KMS-11 (cell line): ENCODE measurements around the gene MCF2L.

Source experiments
- H2AFZ ChIP-seq: fragments of 200-600 bp; sonication (generic); 2 replicates; pipeline ENCODE4 v1.6.1; 2016; ENCODE audit warnings: antibody characterized with exemption, mixed run types, low read depth
- H3K27ac ChIP-seq: fragments of 200-600 bp; sonication (generic); 2 replicates; pipeline ENCODE4 v1.6.1; 2016; ENCODE audit warnings: mild to moderate bottlenecking, mixed run types
- H3K27me3 ChIP-seq: fragments of 200-600 bp; sonication (generic); 2 replicates; pipeline ENCODE4 v1.6.1; 2017; ENCODE audit warnings: mild to moderate bottlenecking, low read depth, mixed run types, moderate library complexity; ENCODE audit not compliant: insufficient read depth
- H3K36me3 ChIP-seq: fragments of 200-600 bp; sonication (generic); 2 replicates; pipeline ENCODE4 v1.6.1; 2017; ENCODE audit warnings: mild to moderate bottlenecking, mixed run types; ENCODE audit not compliant: insufficient read depth
- H3K4me1 ChIP-seq: fragments of 200-600 bp; sonication (generic); 2 replicates; pipeline ENCODE4 v1.6.1; 2016; ENCODE audit warnings: mild to moderate bottlenecking, low read depth, mixed run types; ENCODE audit not compliant: poor library complexity, severe bottlenecking
- H3K4me2 ChIP-seq: fragments of 200-600 bp; sonication (generic); 2 replicates; pipeline ENCODE4 v1.7.0; 2016; ENCODE audit warnings: mild to moderate bottlenecking, mixed run types
- H3K4me3 ChIP-seq: fragments of 200-600 bp; sonication (generic); IDR thresholded peaks from 2 replicates; pipeline ENCODE4 v1.6.1; 2017; ENCODE audit warnings: low read depth, low read length, mixed read lengths; ENCODE audit not compliant: insufficient read depth
- H3K79me2 ChIP-seq: fragments of 200-600 bp; sonication (generic); 2 replicates; pipeline ENCODE4 v1.6.1; 2016; ENCODE audit warnings: low read depth, mixed run types; ENCODE audit not compliant: insufficient read depth
- H3K9ac ChIP-seq: fragments of 200-600 bp; sonication (generic); 2 replicates; pipeline ENCODE4 v1.6.1; 2016; ENCODE audit warnings: mild to moderate bottlenecking, mixed run types
- H4K20me1 ChIP-seq: fragments of 200-600 bp; sonication (generic); 2 replicates; pipeline ENCODE4 v1.6.1; 2016; ENCODE audit warnings: mild to moderate bottlenecking, mixed run types; ENCODE audit not compliant: insufficient read depth
- TF ChIP-seq, protein P1 (sequence below): fragments of 200-600 bp; sonication (generic); conservative IDR thresholded peaks from 2 replicates; pipeline ENCODE4 v1.6.1; 2017; ENCODE audit warnings: low read depth, mild to moderate bottlenecking, antibody characterized with exemption, low read length, moderate library complexity, mixed read lengths

Gene MCF2L

DNA sequence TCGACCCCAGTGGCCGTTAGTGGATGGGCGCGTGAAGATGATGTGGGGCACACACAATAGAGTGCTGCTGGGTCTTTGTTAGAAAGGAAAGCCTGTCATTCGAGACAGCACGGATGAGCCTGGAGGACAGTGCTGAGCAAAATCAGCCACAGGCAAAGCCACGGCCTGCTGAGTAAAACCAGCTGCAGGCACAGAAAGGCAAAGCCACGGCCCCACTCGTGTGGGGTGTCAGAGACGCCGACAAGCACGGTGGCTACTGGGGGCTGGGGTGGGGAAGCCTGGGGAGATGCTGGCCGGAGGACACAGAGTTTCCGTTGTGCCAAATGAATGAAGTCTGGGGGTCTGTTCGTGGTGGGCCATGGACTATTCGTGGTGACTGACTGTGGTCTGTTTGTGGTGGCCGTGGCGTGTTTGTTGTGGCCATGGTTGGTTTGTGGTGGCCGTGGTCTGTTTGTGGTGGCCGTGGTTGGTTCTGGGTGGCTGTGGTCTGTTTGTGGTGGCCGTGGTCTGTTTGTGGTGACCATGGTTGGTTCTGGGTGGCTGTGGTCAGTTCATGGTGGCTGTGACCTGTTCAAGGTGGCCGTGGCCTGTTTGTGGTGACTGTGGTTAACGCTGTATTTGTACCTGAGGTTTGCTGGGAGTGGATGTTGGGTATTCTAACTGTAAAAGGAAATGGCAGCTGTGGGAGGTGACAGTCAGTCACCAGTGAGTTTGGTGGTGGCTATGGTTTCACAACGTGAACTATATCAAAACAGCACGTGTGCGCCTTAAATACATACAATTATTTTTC, 36.3 kb downstream of the MCF2L start:
- no peaks in the 10 kb centered on the region for H3K4me1 ChIP-seq
- H3K4me2 ChIP-seq = no peak overlapping the region
- TF ChIP-seq, protein P1, sequence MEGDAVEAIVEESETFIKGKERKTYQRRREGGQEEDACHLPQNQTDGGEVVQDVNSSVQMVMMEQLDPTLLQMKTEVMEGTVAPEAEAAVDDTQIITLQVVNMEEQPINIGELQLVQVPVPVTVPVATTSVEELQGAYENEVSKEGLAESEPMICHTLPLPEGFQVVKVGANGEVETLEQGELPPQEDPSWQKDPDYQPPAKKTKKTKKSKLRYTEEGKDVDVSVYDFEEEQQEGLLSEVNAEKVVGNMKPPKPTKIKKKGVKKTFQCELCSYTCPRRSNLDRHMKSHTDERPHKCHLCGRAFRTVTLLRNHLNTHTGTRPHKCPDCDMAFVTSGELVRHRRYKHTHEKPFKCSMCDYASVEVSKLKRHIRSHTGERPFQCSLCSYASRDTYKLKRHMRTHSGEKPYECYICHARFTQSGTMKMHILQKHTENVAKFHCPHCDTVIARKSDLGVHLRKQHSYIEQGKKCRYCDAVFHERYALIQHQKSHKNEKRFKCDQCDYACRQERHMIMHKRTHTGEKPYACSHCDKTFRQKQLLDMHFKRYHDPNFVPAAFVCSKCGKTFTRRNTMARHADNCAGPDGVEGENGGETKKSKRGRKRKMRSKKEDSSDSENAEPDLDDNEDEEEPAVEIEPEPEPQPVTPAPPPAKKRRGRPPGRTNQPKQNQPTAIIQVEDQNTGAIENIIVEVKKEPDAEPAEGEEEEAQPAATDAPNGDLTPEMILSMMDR = no peak
- no peaks in the 10 kb centered on the region for H3K79me2 ChIP-seq
- no peaks in the 10 kb centered on the region for H3K36me3 ChIP-seq
- no peak overlapping the region for H3K27ac ChIP-seq
- no peak overlapping the region for H2AFZ ChIP-seq
- H3K9ac ChIP-seq = no peak overlapping the region
- H3K27me3 ChIP-seq = no peaks in the 10 kb centered on the region
- H3K4me3 ChIP-seq = no peak overlapping the region
- H4K20me1 ChIP-seq = no peaks in the 10 kb centered on the region

DNA sequence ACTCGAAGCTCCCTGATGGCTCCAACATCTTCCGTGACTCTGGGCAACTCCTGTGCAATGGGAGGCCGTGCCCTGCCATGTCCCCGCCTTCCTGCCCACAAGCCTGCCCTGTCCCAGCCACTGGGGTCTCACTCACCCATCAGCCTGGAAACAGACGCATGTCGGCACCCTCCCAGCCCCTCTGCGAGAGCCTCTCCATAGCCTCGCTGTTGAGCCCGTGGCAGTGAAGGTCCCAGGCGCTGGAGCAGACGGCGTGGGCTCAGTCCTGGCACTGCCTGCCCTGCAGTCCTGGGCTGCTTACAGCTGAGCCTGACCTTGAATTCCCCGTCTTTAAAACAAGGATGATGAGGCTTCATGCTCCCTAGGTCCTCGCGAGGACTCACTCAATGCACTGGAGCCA, 37.0 kb downstream of the MCF2L start:
- H3K4me3 ChIP-seq = no peak overlapping the region
- no peak overlapping the region for H2AFZ ChIP-seq
- H3K79me2 ChIP-seq = no peaks in the 10 kb centered on the region
- no peaks in the 10 kb centered on the region for H3K27me3 ChIP-seq
- H3K4me1 ChIP-seq = no peaks in the 10 kb centered on the region
- no peaks in the 10 kb centered on the region for H3K36me3 ChIP-seq
- no peaks in the 10 kb centered on the region for H4K20me1 ChIP-seq
- no peak overlapping the region for H3K9ac ChIP-seq
- no peak overlapping the region for H3K4me2 ChIP-seq
- no peak overlapping the region for H3K27ac ChIP-seq
- TF ChIP-seq, protein P1 = no peak

DNA sequence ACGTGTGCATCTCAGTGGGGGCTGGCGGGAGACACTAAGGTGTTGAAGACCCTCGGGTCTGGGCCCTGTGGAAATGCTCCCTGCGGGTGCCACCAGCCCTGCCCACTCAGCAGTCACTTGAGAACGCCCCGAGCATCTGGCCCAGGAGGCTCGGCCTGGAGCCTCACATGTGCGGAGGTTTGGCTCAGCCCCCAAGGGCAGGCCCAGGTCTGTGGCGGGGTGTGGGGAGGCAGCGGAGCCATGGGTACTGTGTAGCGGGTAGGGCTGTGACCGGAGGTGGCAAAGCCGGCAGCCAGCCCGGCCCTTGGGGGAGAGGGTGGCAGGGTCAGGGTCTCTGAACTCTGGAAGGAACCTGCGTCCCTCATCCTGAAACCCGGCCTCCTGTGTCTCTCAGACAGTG, 37.6 kb downstream of the MCF2L start:
- no peak overlapping the region for H3K4me3 ChIP-seq
- no peak overlapping the region for H3K9ac ChIP-seq
- no peak overlapping the region for H3K27ac ChIP-seq
- no peaks in the 10 kb centered on the region for H3K27me3 ChIP-seq
- H2AFZ ChIP-seq = no peak overlapping the region
- no peaks in the 10 kb centered on the region for H3K4me1 ChIP-seq
- no peaks in the 10 kb centered on the region for H3K79me2 ChIP-seq
- no peaks in the 10 kb centered on the region for H3K36me3 ChIP-seq
- H4K20me1 ChIP-seq = no peaks in the 10 kb centered on the region
- no peak overlapping the region for H3K4me2 ChIP-seq
- TF ChIP-seq, protein P1 = no peak

DNA sequence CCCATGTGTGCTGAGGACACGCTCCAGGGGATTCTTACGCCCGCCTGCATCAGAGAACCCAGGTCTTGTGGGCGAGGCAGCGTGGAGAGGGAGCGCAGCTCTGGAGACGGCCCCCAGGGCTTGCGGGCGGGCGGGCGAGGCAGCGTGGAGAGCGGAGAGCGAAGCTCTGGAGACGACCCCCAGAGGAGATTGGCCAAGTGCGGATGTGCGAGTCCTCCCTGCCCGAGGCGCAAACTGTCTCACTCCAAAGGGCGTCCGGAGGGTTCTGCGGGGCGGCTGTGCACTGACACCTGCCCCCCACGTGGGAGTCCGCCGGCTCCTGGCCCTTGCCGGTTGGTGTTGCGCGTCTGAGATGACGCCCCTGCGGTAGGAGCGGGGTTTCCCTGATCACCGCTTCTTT, 39.8 kb downstream of the MCF2L start:
- Histone ChIP-seq H3K4me1 (no peaks in the 10 kb centered on the region), H3K79me2 (no peaks in the 10 kb centered on the region), H3K9ac (no peak overlapping the region), H3K27ac (no peak overlapping the region), H3K36me3 (no peaks in the 10 kb centered on the region), H3K27me3 (no peaks in the 10 kb centered on the region), H3K4me2 (no peak overlapping the region), H4K20me1 (no peaks in the 10 kb centered on the region), H2AFZ (no peak overlapping the region), H3K4me3 (no peak overlapping the region)
- TF ChIP-seq, protein P1 = no peak
